Ishikawa (cell line): ENCODE results near the gene ERG.

Experiments
- CEBPB ChIP-seq: IDR thresholded peaks from 2 replicates; pipeline ENCODE4 v1.6.1; 2012
- CREB1 ChIP-seq: IDR thresholded peaks from 2 replicates; pipeline ENCODE4 v1.6.1; 2012; ENCODE audit warnings: low read depth
- EGR1 ChIP-seq: IDR thresholded peaks from 2 replicates; pipeline ENCODE4 v1.6.1; 2012
- EP300 ChIP-seq: IDR thresholded peaks from 2 replicates; pipeline ENCODE4 v1.6.1; 2012; ENCODE audit warnings: borderline replicate concordance
- FOXM1 ChIP-seq: IDR thresholded peaks from 2 replicates; pipeline ENCODE4 v1.6.1; 2012; ENCODE audit warnings: low read depth, borderline replicate concordance
- MAX ChIP-seq: IDR thresholded peaks from 2 replicates; pipeline ENCODE4 v1.6.1; 2012
- NFIC ChIP-seq: IDR thresholded peaks from 2 replicates; pipeline ENCODE4 v1.6.1; 2012
- RAD21 ChIP-seq: IDR thresholded peaks from 2 replicates; pipeline ENCODE4 v1.6.1; 2012; ENCODE audit warnings: low read depth
- REST ChIP-seq: IDR thresholded peaks from 2 replicates; pipeline ENCODE4 v1.6.1; 2012; ENCODE audit warnings: low read depth, mild to moderate bottlenecking
- TAF1 ChIP-seq: IDR thresholded peaks from 2 replicates; pipeline ENCODE4 v1.6.1; 2012; ENCODE audit warnings: low read depth, mild to moderate bottlenecking
- TCF12 ChIP-seq: IDR thresholded peaks from 2 replicates; pipeline ENCODE4 v1.6.1; 2012; ENCODE audit warnings: low read depth
- TEAD4 ChIP-seq: IDR thresholded peaks from 2 replicates; pipeline ENCODE4 v1.6.1; 2012
- USF1 ChIP-seq: IDR thresholded peaks from 2 replicates; pipeline ENCODE4 v1.6.1; 2012
- YY1 ChIP-seq: IDR thresholded peaks from 2 replicates; pipeline ENCODE4 v1.6.1; 2012; ENCODE audit warnings: low read depth
- ZBTB7A ChIP-seq: IDR thresholded peaks from 2 replicates; pipeline ENCODE4 v1.6.1; 2012; ENCODE audit warnings: low read depth

The ERG gene

GRCh38 chr21:38487901-38488639 lies 10.2 kb downstream of the ERG start:
- peak; percentile 69 for TF ChIP-seq NFIC
- TF ChIP-seq MAX = no peak
- peak; percentile 86 for TF ChIP-seq FOXM1
- TF ChIP-seq TEAD4 = peak; percentile 82
- TF ChIP-seq YY1 = no peak; the same call in 1 of the 2 replicates
- TF ChIP-seq TCF12 = peak; percentile 95
- TF ChIP-seq TAF1 = no peak
- TF ChIP-seq ZBTB7A = no peak
- TF ChIP-seq CEBPB = peak; percentile 40; the same call in 1 of the 2 replicates
- TF ChIP-seq RAD21 = no peak
- TF ChIP-seq REST = no peak
- TF ChIP-seq EP300 = peak; percentile 96
- no peak for TF ChIP-seq CREB1
- no peak for TF ChIP-seq USF1
- no peak for TF ChIP-seq EGR1

GRCh38 chr21:38486706-38487105 lies 11.6 kb downstream of the ERG start:
- TF ChIP-seq MAX (no peak), NFIC (no peak), EP300 (no peak), ZBTB7A (no peak), FOXM1 (no peak)

GRCh38 chr21:38486221-38486620 lies 12.1 kb downstream of the ERG start:
- TF ChIP-seq TEAD4 = peak; percentile 42
- TF ChIP-seq TAF1 = no peak
- TF ChIP-seq EGR1 = no peak
- TF ChIP-seq CREB1 = no peak
- no peak for TF ChIP-seq RAD21
- TF ChIP-seq EP300 = peak; percentile 64; the same call in 1 of the 2 replicates
- TF ChIP-seq NFIC = no peak
- TF ChIP-seq ZBTB7A = no peak
- TF ChIP-seq REST = no peak
- TF ChIP-seq CEBPB = no peak
- TF ChIP-seq FOXM1 = peak; percentile 32; the same call in 1 of the 2 replicates
- 0 out of 2 replicates have a peak, but pooled peaks have one; percentile 28 for TF ChIP-seq TCF12
- TF ChIP-seq YY1 = no peak
- peak; percentile 69 for TF ChIP-seq USF1
- no peak for TF ChIP-seq MAX

GRCh38 chr21:38479641-38480525 lies 18.4 kb downstream of the ERG start:
- no peak for TF ChIP-seq MAX
- no peak for TF ChIP-seq ZBTB7A
- TF ChIP-seq TEAD4 = no peak
- TF ChIP-seq EP300 = no peak
- TF ChIP-seq CREB1 = no peak
- TF ChIP-seq TCF12 = no peak
